B cell (primary cell): ENCODE data around the gene HPS1. TPM values are rescaled to one million over a fixed set of nuclear protein-coding genes. Genes with fewer than 3 reads are reported as not detected.

Experiments used
- ATAC-seq: fragments of 200-7000 bp; cut with Tn5 transposase; one replicate; pipeline ENCODE4 v1.10.0; 2021; ENCODE audit warnings: low read depth, mild to moderate bottlenecking, moderate number of reproducible peaks, moderate library complexity
- CTCF ChIA-PET: fragments of 350-600 bp; sonication (Branson Sonifier 250); formaldehyde crosslinking; loops from one replicate; lab custom pipeline; 2021; ENCODE audit warnings: antibody characterized with exemption, inconsistent platforms; lab: Charles Lee
- POLR2A ChIA-PET: fragments of 350-600 bp; sonication (Branson Sonifier 250); formaldehyde crosslinking; loops from one replicate; lab custom pipeline; 2021; ENCODE audit warnings: antibody characterized with exemption; lab: Charles Lee
- DNase-seq: peaks from one replicate; pipeline ENCODE4 v3.0.0; 2013
- H2AFZ ChIP-seq: 2 replicates; pipeline ENCODE4 v1.6.1; 2012; ENCODE audit warnings: mild to moderate bottlenecking, low read depth, low read length; ENCODE audit not compliant: insufficient read depth, poor library complexity, severe bottlenecking
- H3K27ac ChIP-seq, 2 donors: 1 replicate in 1 of 2; 2 replicates in 1 of 2; pipeline ENCODE4 v1.5.1; 2012 to 2013; ENCODE audit warnings: low read length in 2 of 2, mild to moderate bottlenecking in 2 of 2, moderate library complexity in 1 of 2
- H3K27me3 ChIP-seq, 4 experiments: fragments of 200-600 bp in 1 of 4; sonication (generic) in 1 of 4; replicated peaks in 1 of 4; 1 replicate in 2 of 4; 2 replicates in 2 of 4; pipeline versions ENCODE4 v1.6.1 to v1.7.0; 2013 to 2016; ENCODE audit warnings: low read length in 3 of 4, mild to moderate bottlenecking in 2 of 4, mixed read lengths in 1 of 4, moderate library complexity in 1 of 4; ENCODE audit not compliant: insufficient read depth in 4 of 4, control insufficient read depth in 3 of 4; ENCODE audit errors: control extremely low read depth in 1 of 4
- H3K36me3 ChIP-seq, 2 experiments: replicated peaks in 1 of 2; 1 replicate in 1 of 2; 2 replicates in 1 of 2; pipeline versions ENCODE4 v1.6.1 to v1.7.1; 2013; ENCODE audit warnings: low read length in 1 of 2; ENCODE audit not compliant: insufficient read depth in 2 of 2, control insufficient read depth in 1 of 2; ENCODE audit errors: control extremely low read depth in 1 of 2, extremely low read depth in 1 of 2
- H3K4me1 ChIP-seq, 2 donors: fragments of 200-600 bp in 1 of 2; sonication (generic) in 1 of 2; 1 replicate in 1 of 2; 2 replicates in 1 of 2; pipeline versions ENCODE4 v1.5.1 to v1.6.1; 2013 to 2017; ENCODE audit warnings: low read length in 2 of 2; ENCODE audit not compliant: control insufficient read depth in 2 of 2, insufficient read depth in 2 of 2
- H3K4me2 ChIP-seq: replicated peaks from 2 replicates; pipeline ENCODE3; 2012; ENCODE audit warnings: mild to moderate bottlenecking, low read depth, low read length; ENCODE audit not compliant: poor library complexity, severe bottlenecking
- H3K4me3 ChIP-seq, 5 experiments: fragments of 200-600 bp in 1 of 5; sonication (generic) in 1 of 5; 1 replicate in 3 of 5; 2 replicates in 2 of 5; pipeline versions ENCODE4 v1.5.1 to v1.7.0; 2011 to 2016; ENCODE audit warnings: low read length in 4 of 5, mild to moderate bottlenecking in 4 of 5, low read depth in 2 of 5, control low read depth in 1 of 5, moderate library complexity in 1 of 5; ENCODE audit not compliant: insufficient read depth in 1 of 5; ENCODE audit errors: control extremely low read depth in 1 of 5, extremely low read depth in 1 of 5
- H3K79me2 ChIP-seq: fragments of 200-600 bp; sonication (generic); one replicate; pipeline ENCODE4 v1.6.0; 2016; ENCODE audit warnings: low read length; ENCODE audit not compliant: control insufficient read depth, insufficient read depth
- H3K9ac ChIP-seq: fragments of 200-600 bp; sonication (generic); 2 replicates; pipeline ENCODE4 v1.6.1; 2017; ENCODE audit warnings: mild to moderate bottlenecking, low read length, moderate library complexity
- H3K9me3 ChIP-seq, 3 donors: one replicate each; pipeline versions ENCODE4 v1.6.1 to v1.7.1; 2013; ENCODE audit warnings: low read length in 2 of 3; ENCODE audit not compliant: control insufficient read depth in 2 of 3, insufficient read depth in 1 of 3; ENCODE audit errors: control extremely low read depth in 1 of 3
- H4K20me1 ChIP-seq: 2 replicates; pipeline ENCODE4 v1.6.0; 2012; ENCODE audit warnings: mild to moderate bottlenecking, low read length; ENCODE audit not compliant: insufficient read depth, control insufficient read depth, poor library complexity, severe bottlenecking
- H3K27ac Mint-ChIP-seq: one replicate; pipeline ENCODE4 v1.8.0; 2021; ENCODE audit warnings: mixed read lengths
- H3K27me3 Mint-ChIP-seq: one replicate; pipeline ENCODE4 v1.8.0; 2021; ENCODE audit warnings: mixed read lengths
- H3K4me1 Mint-ChIP-seq: one replicate; pipeline ENCODE4 v1.8.0; 2021; ENCODE audit warnings: mixed read lengths
- H3K4me3 Mint-ChIP-seq: one replicate; pipeline ENCODE4 v1.8.0; 2021; ENCODE audit warnings: mixed read lengths
- H3K9me3 Mint-ChIP-seq: one replicate; pipeline ENCODE4 v1.8.0; 2022; ENCODE audit warnings: mixed read lengths; ENCODE audit not compliant: insufficient read depth
- CTCF ChIP-seq: fragments of 200-600 bp; IDR thresholded peaks from one replicate; pipeline ENCODE4 v1.8.0; 2022; ENCODE audit warnings: antibody characterized with exemption, mild to moderate bottlenecking
- EZH2 ChIP-seq: IDR thresholded peaks from 2 replicates; pipeline ENCODE4 v1.6.1; 2012; ENCODE audit warnings: borderline replicate concordance, low read depth, mild to moderate bottlenecking, moderate library complexity, low read length; ENCODE audit not compliant: insufficient read depth, poor library complexity, severe bottlenecking
- WGBS: methylation state at CpG from one replicate; pipeline ENCODE4 v1.1.5; 2013; ENCODE audit warnings: missing lambda C conversion rate; ENCODE audit not compliant: insufficient coverage; 5-methylcytosine and 5-hydroxymethylcytosine counted together
- intact Hi-C: fragments of 100-400 bp; cut with micrococcal nuclease; formaldehyde crosslinking; loops from one replicate; pipeline ENCODE4 v1.10.0; 2022
- polyA plus RNA-seq: library from polyadenylated mRNA; depleted of rRNA; stranded (reverse); fragments of >200 nt; gene quantifications from 2 replicates; pipeline ENCODE4 v1.2.3, GENCODE V29; 2012
- total RNA-seq, 2 donors: library from RNA; stranded (reverse); fragments of 120-200 nt in 1 of 2; gene quantifications; 1 replicate in 1 of 2; 2 replicates in 1 of 2; pipeline versions ENCODE4 v1.2.3 to v1.2.4, GENCODE V29; 2013 to 2022

HPS1 gene
- total and polyA plus RNA-seq, 2 donors (not counting 1 experiment from before 2014, with no cell fraction given) = 125 to 196 TPM

GRCh38 chr10:98467506-98468318, 21.0 kb upstream of the HPS1 start:
- H2AFZ ChIP-seq = peak overlapping the region; percentile 100
- peak overlapping the region; percentile 92 for H3K27ac Mint-ChIP-seq
- DNase-seq = peak; percentile 86

More at GRCh38 chr10:98467506-98468318, 21.0 kb upstream of the HPS1 start:
- peak overlapping the region; percentile 49 to 91 (median 75) for H3K4me3 ChIP-seq
- 2% methylated on average over 43 of the region's 44 CpGs for WGBS
- Mint-ChIP-seq H3K4me3 (peak overlapping the region; percentile 98), H3K27me3 (peaks cover 11% of the 10 kb centered on the region), H3K4me1 (peaks cover 6% of the 10 kb centered on the region), H3K9me3 (no peaks in the 10 kb centered on the region)
- ATAC-seq = peak; percentile 93
- no peaks in the 10 kb centered on the region for H3K9me3 ChIP-seq
- intact Hi-C loops = loop anchor here (1.0 to 5.0 kb wide), 5 partner anchors 21 to 779 kb away; partner anchors contain the start of genes HPS1 and R3HCC1L
- CTCF ChIA-PET = interaction anchor here (0.5 to 8.6 kb wide), 45 partner anchors 10 to 1151 kb away, joined by 3 to 141 read pairs (median 4); no protein-coding TSS in a partner anchor
- TF ChIP-seq EZH2 = no peak
- peak; percentile 81 for TF ChIP-seq CTCF
- H3K4me1 ChIP-seq = peaks cover 4 to 5% of the 10 kb centered on the region in 2 donors
- H3K27me3 ChIP-seq = peaks cover 0 to 9% (median 3%) of the 10 kb centered on the region in 4 experiments
- no peaks in the 10 kb centered on the region for H3K36me3 ChIP-seq
- peak overlapping the region; percentile 95 for H3K9ac ChIP-seq
- no peaks in the 10 kb centered on the region for H4K20me1 ChIP-seq
- H3K27ac ChIP-seq = peak overlapping the region in 1 of 2 donors; percentile 64
- no peaks in the 10 kb centered on the region for H3K79me2 ChIP-seq
- POLR2A ChIA-PET = interaction anchor here (1.2 kb wide), 1 partner anchor 22 kb away, joined by 3 read pairs; no protein-coding TSS in a partner anchor
- peak overlapping the region; percentile 100 for H3K4me2 ChIP-seq
